Vagina (tissue), 2 donors: ENCODE measurements around the gene GPHB5.

ENCODE experiments used
- CTCF ChIP-seq, 3 experiments: fragments of 450-650 bp in 2 of 3; fragments of 200-600 bp in 1 of 3; sonication (generic) in 1 of 3; IDR thresholded peaks; one replicate each; pipeline ENCODE4 v1.5.1; 2017 to 2019; ENCODE audit warnings: antibody characterized with exemption in 3 of 3, mild to moderate bottlenecking in 2 of 3, moderate library complexity in 2 of 3
- POLR2A ChIP-seq, 2 donors: fragments of 450-650 bp; IDR thresholded peaks; one replicate each; pipeline ENCODE4 v1.6.1; 2017; ENCODE audit warnings: antibody characterized with exemption in 2 of 2, mild to moderate bottlenecking in 2 of 2, moderate library complexity in 2 of 2
- POLR2AphosphoS5 ChIP-seq, 2 donors: sonication (generic); formaldehyde crosslinking; IDR thresholded peaks; one replicate each; pipeline ENCODE4 v1.9.0; 2017; ENCODE audit warnings: antibody characterized with exemption in 2 of 2, mild to moderate bottlenecking in 2 of 2, low read depth in 1 of 2; ENCODE audit not compliant: insufficient read depth in 1 of 2

- no peak for TF ChIP-seq CTCF (IDR thresholded peaks at IDR 0.05)
- no peak for TF ChIP-seq POLR2A (IDR thresholded peaks at IDR 0.05)
- no peak for TF ChIP-seq POLR2AphosphoS5 (IDR thresholded peaks at IDR 0.05; ENCODE audit: insufficient read depth in 1 of 2, low read depth in 1 of 2)
These were observed 43.1 kb downstream of the GPHB5 start for GRCh38 chr14:63275611-63276010.
